Measurements from ENCODE around the gene NCAM1.
A peak's percentile ranks its signal among the peaks of the same experiment; 100 is the strongest.
"Not testable (repeated sequence)": the region's sequence is repeated elsewhere in the genome, so short reads cannot be mapped to it uniquely, and the experiment has no call there.

The NCAM1 gene

DNA sequence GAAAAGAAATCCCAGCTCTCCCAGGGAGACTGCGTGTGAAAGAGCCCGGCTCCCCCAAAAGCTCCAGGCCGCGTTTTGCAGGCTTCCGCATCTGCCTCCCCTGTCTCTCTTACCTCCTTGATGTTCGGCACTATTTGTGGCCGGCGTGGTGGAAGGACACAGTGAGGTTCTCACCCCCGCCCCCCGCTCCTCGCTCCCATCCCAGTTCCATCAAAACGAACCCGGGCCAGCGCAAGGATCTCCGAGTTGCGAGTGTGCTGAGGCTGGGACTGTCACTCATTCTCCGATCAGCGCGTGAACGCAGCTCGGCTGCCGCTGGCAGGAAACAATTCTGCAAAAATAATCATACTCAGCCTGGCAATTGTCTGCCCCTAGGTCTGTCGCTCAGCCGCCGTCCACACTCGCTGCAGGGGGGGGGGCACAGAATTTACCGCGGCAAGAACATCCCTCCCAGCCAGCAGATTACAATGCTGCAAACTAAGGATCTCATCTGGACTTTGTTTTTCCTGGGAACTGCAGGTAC is at the start of gene NCAM1:
Gene NCAM1 (plus strand): TSS at position 275 of the 523 bp plus-strand sequence.
- peak; percentile 52 for DNase-seq (ENCODE audit: low read depth)
- no peak for TF ChIP-seq CTCF (conservative IDR thresholded peaks at IDR 0.05; ENCODE audit: low read depth, low read length)
- H3K4me3 ChIP-seq (ENCODE audit: low read length): peak within 1 kb of the TSS; percentile 59

DNA sequence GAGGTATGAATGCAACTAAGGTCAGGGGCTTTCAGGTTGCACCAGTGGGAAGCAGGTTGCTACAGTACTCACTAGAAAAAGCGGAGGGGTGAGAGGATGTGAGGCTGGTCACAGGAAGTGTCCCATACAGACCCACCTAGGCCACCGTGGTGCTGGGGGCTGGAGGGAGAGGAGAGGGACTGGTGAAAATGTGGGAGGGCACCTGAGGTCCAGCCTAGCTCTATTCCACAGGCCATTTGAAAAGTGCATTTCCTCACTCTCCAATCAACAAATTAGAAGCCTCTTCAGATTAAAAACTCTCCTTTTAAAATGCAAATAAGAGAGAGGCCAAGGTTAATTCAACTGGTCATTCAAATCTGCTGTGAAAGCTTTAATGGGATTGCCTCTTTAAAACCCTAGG is 38.6 kb upstream of the NCAM1 start:
- DNase-seq (ENCODE audit: low read depth): no peak
- TF ChIP-seq CTCF (conservative IDR thresholded peaks at IDR 0.05; ENCODE audit: low read depth, low read length): no peak
- no peak overlapping the region for H3K4me3 ChIP-seq (ENCODE audit: low read length)

- not testable (repeated sequence) for H3K4me3 ChIP-seq (ENCODE audit: low read length); DNase-seq (ENCODE audit: low read depth)
Observed at GRCh38 chr11:112924836-112925235, 36.4 kb upstream of the NCAM1 start.

DNA sequence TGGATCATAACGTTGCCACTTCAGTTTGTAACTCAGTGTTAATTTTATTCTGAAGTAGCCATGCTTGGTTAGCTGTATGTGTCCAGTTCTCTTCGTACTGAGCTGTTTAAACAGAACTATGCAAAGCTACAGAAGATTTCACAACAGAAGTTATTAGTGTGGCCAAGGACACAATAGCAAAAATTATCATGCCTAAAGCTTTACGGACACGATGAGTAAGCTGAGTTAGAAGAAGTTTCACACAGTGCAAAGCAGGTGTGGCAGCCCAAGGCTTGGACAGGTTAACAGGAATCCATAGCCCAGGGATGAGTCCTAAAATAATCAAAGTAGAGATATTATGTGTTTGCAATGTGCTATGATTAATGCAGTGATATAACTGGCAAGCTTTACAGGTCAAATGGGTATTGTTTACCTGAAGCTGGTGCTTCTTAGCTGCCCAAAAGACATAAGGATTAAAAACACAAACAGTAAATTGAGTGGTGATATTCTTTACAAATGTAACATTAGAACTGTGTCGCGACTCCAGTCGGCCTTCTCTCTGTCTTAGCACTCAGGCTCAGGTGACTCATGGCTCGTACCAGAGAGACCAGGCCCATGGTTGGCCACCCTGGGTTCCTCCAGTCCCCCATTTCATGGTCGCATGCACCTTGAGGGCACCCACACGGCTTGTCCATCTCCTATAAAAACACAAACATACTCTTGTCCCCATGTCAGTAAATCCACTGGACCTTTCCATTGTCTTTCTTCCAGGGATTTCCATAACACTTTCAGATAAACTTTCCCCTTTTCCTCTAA is 35.5 kb upstream of the NCAM1 start:
- no peak overlapping the region for H3K4me3 ChIP-seq (ENCODE audit: low read length)
- TF ChIP-seq CTCF (conservative IDR thresholded peaks at IDR 0.05; ENCODE audit: low read depth, low read length): no peak

DNA sequence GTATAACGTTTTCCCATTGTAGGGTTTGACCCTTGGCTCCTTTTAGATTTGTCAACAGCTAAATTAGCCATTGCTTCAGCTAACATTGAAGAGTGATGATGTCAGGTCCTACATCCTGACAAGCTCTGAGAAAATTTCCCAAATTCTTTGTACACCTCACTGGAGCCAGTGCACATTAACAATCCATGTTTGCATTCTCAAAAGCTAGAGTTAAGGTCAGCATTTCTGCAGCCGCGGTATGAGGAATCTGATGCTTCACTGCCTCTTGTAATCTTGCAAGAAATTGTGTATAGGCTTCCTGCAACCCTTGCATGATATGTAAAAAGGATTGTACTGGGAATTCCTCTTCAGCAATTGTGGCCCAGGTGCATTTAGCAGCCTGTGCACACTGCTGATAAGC is 33.1 kb upstream of the NCAM1 start:
- TF ChIP-seq CTCF (conservative IDR thresholded peaks at IDR 0.05; ENCODE audit: low read depth, low read length): no peak

More for the DNA sequence above, 35.5 kb upstream of the NCAM1 start:
- no peak for DNase-seq (ENCODE audit: low read depth)

GRCh38 chr11:112929432-112929831 is 31.8 kb upstream of the NCAM1 start:
- no peak for TF ChIP-seq CTCF (conservative IDR thresholded peaks at IDR 0.05; ENCODE audit: low read depth, low read length)
- no peak for DNase-seq (ENCODE audit: low read depth)
- no peak overlapping the region for H3K4me3 ChIP-seq (ENCODE audit: low read length)

More for the DNA sequence above, 33.1 kb upstream of the NCAM1 start:
- DNase-seq (ENCODE audit: low read depth): peak; percentile 0
- no peak overlapping the region for H3K4me3 ChIP-seq (ENCODE audit: low read length)

DNA sequence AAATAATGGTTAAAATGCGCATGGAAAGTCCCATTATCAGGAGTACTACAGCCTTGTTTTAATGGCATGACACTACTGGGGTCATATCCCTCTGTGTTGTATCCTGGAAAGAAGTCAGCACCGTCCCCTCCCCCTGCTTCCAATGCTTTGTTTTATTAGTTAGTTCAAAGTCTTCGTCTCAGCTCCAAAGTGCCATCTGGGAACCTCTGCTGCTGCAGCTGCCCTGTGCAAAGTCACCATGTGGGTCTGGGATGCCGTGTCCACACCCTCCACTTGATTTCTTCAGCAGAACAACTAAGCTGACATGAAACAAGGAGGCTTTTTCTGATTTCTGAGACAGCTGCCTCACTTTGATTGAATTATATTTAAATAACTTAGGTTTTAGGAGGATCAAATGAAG is 29.5 kb upstream of the NCAM1 start:
- no peak for DNase-seq (ENCODE audit: low read depth)
- no peak for TF ChIP-seq CTCF (conservative IDR thresholded peaks at IDR 0.05; ENCODE audit: low read depth, low read length)
- no peak overlapping the region for H3K4me3 ChIP-seq (ENCODE audit: low read length)
